ENCODE measurements around the gene PNPLA7. TPM values are rescaled to one million over a fixed set of nuclear protein-coding genes. Genes with fewer than 3 reads are reported as not detected.
"Not testable (repeated sequence)": the region's sequence is repeated elsewhere in the genome, so short reads cannot be mapped to it uniquely, and the experiment has no call there.

The PNPLA7 gene
- total RNA-seq, 1 experiment from 2014 or later, result 1.8 TPM

DNA sequence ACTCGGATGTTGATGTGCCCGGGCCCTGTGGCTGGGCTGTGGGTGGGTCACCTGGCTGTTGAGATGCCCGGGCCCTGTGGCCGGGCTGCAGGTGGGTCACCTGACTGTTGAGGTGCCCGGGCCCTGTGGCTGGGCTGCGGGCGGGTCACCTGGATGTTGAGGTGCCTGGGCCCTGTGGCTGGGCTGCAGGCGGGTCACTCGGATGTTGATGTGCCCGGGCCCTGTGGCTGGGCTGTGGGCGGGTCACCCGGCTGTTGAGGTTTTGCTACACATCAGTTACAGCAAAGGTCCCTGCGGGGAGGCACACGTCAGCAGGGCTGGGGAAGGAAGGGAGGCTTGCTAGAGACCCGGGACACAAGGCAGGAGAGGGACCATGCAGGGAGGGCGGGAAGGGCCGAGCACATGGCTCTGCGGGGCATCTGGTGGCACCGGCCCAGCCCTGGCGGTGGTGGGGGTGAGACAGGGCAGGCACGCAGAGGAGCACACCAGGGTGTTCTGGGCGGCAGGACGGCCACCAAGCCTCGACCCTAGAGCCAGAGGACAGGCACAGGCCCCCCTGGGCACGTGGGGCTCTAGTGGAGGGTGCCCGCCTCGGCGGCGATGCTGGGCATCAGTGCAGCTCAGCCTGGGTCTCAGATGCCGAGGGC is 35.4 kb downstream of the PNPLA7 start:
- Histone ChIP-seq H3K27me3 (ENCODE audit: insufficient read depth, low read length) (no peaks in the 10 kb centered on the region), H3K36me3 (ENCODE audit: control insufficient read depth in 1 of 2, insufficient read depth in 2 of 2, low read length in 2 of 2) (no peaks in the 10 kb centered on the region), H3K9me2 (ENCODE audit: insufficient read depth) (no peaks in the 10 kb centered on the region), H4K20me1 (ENCODE audit: insufficient read depth) (no peaks in the 10 kb centered on the region), H3K9ac (ENCODE audit: low read length) (no peak overlapping the region), H3K4me3 (replicated peaks in 1 of 2; ENCODE audit: low read depth in 1 of 2, low read length in 2 of 2) (no peak overlapping the region), H3K79me2 (ENCODE audit: insufficient read depth, low read length) (no peaks in the 10 kb centered on the region), H2AFZ (ENCODE audit: low read depth, low read length, poor library complexity, severe bottlenecking) (no peak overlapping the region), H3K4me2 (ENCODE audit: low read length) (no peak overlapping the region), H3K9me3 (ENCODE audit: control insufficient read depth in 1 of 2, insufficient read depth in 1 of 2, low read depth in 1 of 2, low read length in 2 of 2) (no peaks in the 10 kb centered on the region), H3K27ac (ENCODE audit: low read depth, low read length) (no peak overlapping the region), H3K4me1 (ENCODE audit: control insufficient read depth in 1 of 2, insufficient read depth in 2 of 2, low read length in 2 of 2) (no peaks in the 10 kb centered on the region)
- TF ChIP-seq YY1 (IDR thresholded peaks at IDR 0.05; ENCODE audit: extremely low read depth, insufficient replicate concordance, low read depth, low read length) (no peak), JUND (IDR thresholded peaks at IDR 0.05) (no peak), POLR2A (IDR thresholded peaks at IDR 0.05; ENCODE audit: borderline replicate concordance, extremely low read depth, insufficient read depth, insufficient read length) (no peak), FOSL1 (IDR thresholded peaks at IDR 0.05; ENCODE audit: low read depth) (no peak), EZH2 (IDR thresholded peaks at IDR 0.05) (no peak), RAD21 (IDR thresholded peaks at IDR 0.05; ENCODE audit: low read depth) (no peak), SRF (IDR thresholded peaks at IDR 0.05; ENCODE audit: low read depth) (no peak), ZFX (IDR thresholded peaks at IDR 0.05) (no peak), CEBPB (IDR thresholded peaks at IDR 0.05; ENCODE audit: low read depth) (no peak), ELF1 (IDR thresholded peaks at IDR 0.05; ENCODE audit: borderline replicate concordance, low read depth) (no peak), SIN3A (IDR thresholded peaks at IDR 0.05; ENCODE audit: low read depth) (no peak)
- TF ChIP-seq, protein P1, sequence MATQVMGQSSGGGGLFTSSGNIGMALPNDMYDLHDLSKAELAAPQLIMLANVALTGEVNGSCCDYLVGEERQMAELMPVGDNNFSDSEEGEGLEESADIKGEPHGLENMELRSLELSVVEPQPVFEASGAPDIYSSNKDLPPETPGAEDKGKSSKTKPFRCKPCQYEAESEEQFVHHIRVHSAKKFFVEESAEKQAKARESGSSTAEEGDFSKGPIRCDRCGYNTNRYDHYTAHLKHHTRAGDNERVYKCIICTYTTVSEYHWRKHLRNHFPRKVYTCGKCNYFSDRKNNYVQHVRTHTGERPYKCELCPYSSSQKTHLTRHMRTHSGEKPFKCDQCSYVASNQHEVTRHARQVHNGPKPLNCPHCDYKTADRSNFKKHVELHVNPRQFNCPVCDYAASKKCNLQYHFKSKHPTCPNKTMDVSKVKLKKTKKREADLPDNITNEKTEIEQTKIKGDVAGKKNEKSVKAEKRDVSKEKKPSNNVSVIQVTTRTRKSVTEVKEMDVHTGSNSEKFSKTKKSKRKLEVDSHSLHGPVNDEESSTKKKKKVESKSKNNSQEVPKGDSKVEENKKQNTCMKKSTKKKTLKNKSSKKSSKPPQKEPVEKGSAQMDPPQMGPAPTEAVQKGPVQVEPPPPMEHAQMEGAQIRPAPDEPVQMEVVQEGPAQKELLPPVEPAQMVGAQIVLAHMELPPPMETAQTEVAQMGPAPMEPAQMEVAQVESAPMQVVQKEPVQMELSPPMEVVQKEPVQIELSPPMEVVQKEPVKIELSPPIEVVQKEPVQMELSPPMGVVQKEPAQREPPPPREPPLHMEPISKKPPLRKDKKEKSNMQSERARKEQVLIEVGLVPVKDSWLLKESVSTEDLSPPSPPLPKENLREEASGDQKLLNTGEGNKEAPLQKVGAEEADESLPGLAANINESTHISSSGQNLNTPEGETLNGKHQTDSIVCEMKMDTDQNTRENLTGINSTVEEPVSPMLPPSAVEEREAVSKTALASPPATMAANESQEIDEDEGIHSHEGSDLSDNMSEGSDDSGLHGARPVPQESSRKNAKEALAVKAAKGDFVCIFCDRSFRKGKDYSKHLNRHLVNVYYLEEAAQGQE (IDR thresholded peaks at IDR 0.05; ENCODE audit: low read depth), result no peak
- TF ChIP-seq, protein P2, sequence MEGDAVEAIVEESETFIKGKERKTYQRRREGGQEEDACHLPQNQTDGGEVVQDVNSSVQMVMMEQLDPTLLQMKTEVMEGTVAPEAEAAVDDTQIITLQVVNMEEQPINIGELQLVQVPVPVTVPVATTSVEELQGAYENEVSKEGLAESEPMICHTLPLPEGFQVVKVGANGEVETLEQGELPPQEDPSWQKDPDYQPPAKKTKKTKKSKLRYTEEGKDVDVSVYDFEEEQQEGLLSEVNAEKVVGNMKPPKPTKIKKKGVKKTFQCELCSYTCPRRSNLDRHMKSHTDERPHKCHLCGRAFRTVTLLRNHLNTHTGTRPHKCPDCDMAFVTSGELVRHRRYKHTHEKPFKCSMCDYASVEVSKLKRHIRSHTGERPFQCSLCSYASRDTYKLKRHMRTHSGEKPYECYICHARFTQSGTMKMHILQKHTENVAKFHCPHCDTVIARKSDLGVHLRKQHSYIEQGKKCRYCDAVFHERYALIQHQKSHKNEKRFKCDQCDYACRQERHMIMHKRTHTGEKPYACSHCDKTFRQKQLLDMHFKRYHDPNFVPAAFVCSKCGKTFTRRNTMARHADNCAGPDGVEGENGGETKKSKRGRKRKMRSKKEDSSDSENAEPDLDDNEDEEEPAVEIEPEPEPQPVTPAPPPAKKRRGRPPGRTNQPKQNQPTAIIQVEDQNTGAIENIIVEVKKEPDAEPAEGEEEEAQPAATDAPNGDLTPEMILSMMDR (IDR thresholded peaks at IDR 0.05 in 2 of 3, conservative IDR thresholded peaks at IDR 0.05 in 1 of 3; ENCODE audit: borderline replicate concordance in 1 of 3, insufficient read depth in 1 of 3, low read depth in 2 of 3, low read length in 2 of 3), result no peak
- DNase-seq (ENCODE audit: low read depth, low spot score) (no peak), ATAC-seq (no peak)
- POLR2A ChIA-PET, result no interaction called here
- no TSS peak for BruUV-seq (replicated peaks)
- RAD21 ChIA-PET (ENCODE audit: low non-redundant PET in 1 of 2, low total read pairs in 2 of 2, uncharacterized antibody in 2 of 2, unreplicated experiment in 2 of 2), result no interaction called here
- CTCF ChIA-PET, result no interaction called here
- intact Hi-C loops (cut with micrococcal nuclease), result no loop called here

DNA sequence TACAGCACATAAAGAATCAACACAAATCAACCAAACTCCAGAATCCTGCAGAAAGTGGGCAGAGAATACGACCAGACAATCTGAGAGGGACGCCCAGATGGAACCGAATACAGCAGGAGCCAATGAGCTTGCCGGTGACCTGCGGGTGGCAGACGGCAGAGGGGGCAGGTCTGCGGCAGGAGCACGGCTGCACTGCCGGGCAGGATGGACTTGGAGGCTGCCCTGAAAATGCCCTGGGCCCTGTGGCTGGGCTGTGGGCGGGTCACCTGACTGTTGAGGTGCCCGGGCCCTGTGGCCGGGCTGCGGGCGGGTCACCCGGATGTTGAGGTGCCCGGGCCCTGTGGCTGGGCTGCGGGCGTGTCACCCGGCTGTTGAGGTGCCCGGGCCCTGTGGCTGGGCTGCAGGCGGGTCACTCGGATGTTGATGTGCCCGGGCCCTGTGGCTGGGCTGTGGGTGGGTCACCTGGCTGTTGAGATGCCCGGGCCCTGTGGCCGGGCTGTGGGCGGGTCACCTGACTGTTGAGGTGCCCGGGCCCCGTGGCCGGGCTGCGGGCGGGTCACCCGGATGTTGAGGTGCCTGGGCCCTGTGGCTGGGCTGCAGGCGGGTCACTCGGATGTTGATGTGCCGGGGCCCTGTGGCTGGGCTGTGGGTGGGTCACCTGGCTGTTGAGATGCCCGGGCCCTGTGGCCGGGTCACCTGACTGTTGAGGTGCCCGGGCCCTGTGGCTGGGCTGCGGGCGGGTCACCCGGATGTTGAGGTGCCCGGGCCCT is 36.2 kb downstream of the PNPLA7 start:
- ATAC-seq; CTCF ChIA-PET; H3K27me3 ChIP-seq (ENCODE audit: insufficient read depth, low read length); H3K9me3 ChIP-seq (ENCODE audit: control insufficient read depth in 1 of 2, insufficient read depth in 1 of 2, low read depth in 1 of 2, low read length in 2 of 2); intact Hi-C loops (cut with micrococcal nuclease); DNase-seq (ENCODE audit: low read depth, low spot score); BruUV-seq (replicated peaks); H3K79me2 ChIP-seq (ENCODE audit: insufficient read depth, low read length); H3K9ac ChIP-seq (ENCODE audit: low read length); H3K36me3 ChIP-seq (ENCODE audit: control insufficient read depth in 1 of 2, insufficient read depth in 2 of 2, low read length in 2 of 2); H3K4me3 ChIP-seq (replicated peaks in 1 of 2; ENCODE audit: low read depth in 1 of 2, low read length in 2 of 2); RAD21 ChIA-PET (ENCODE audit: low non-redundant PET in 1 of 2, low total read pairs in 2 of 2, uncharacterized antibody in 2 of 2, unreplicated experiment in 2 of 2); H4K20me1 ChIP-seq (ENCODE audit: insufficient read depth); H3K9me2 ChIP-seq (ENCODE audit: insufficient read depth); POLR2A ChIA-PET; H3K4me1 ChIP-seq (ENCODE audit: control insufficient read depth in 1 of 2, insufficient read depth in 2 of 2, low read length in 2 of 2); H2AFZ ChIP-seq (ENCODE audit: low read depth, low read length, poor library complexity, severe bottlenecking); H3K4me2 ChIP-seq (ENCODE audit: low read length); H3K27ac ChIP-seq (ENCODE audit: low read depth, low read length): not testable (repeated sequence)
